ENCODE measurements around the gene AURKB. TPM values are rescaled to one million over a fixed set of nuclear protein-coding genes. Genes with fewer than 3 reads are reported as not detected.
A peak's percentile ranks its signal among the peaks of the same experiment; 100 is the strongest.

Gene AURKB
- total RNA-seq, 1 experiment from 2014 or later, result 167 TPM

- no peak overlapping the region for H2AFZ ChIP-seq
- no peak for DNase-seq
- H3K4me2 ChIP-seq, result peak overlapping the region; percentile 85
- 0 out of 2 replicates have a peak, but pooled peaks cover 6% of the 10 kb centered on the region for H3K79me2 ChIP-seq (ENCODE audit: low read depth)
- H3K36me3 ChIP-seq (ENCODE audit: low read depth), result no peaks in the 10 kb centered on the region
- no TSS peak for BruUV-seq (replicated peaks)
- peak overlapping the region; percentile 39; the same call in 1 of the 2 replicates for H3K27ac ChIP-seq
- peak overlapping the region; percentile 60 for H3K4me3 ChIP-seq
- no peaks in the 10 kb centered on the region for H3K9me2 ChIP-seq (ENCODE audit: insufficient read depth)
- H3K9me3 ChIP-seq (ENCODE audit: insufficient read depth, low read depth), result no peaks in the 10 kb centered on the region
- intact Hi-C loops (cut with micrococcal nuclease; ENCODE audit: unreplicated experiment), result loop anchor here (2.0 to 5.0 kb wide), 3 partner anchors 83 to 313 kb away; partner anchors contain the start of gene CHD3
- no peaks in the 10 kb centered on the region for H3K27me3 ChIP-seq (ENCODE audit: insufficient read depth, low read depth)
- H3K4me1 ChIP-seq (replicated peaks; ENCODE audit: insufficient read depth), result peaks cover 25% of the 10 kb centered on the region
- no peaks in the 10 kb centered on the region; the same call in 1 of the 2 replicates for H4K20me1 ChIP-seq (ENCODE audit: insufficient read depth)
- no peak for TF ChIP-seq CTCF (conservative IDR thresholded peaks at IDR 0.05)
- TF ChIP-seq EZH2 (IDR thresholded peaks at IDR 0.05; ENCODE audit: low read depth), result no peak
- ChIA-PET POLR2A (ENCODE audit: unreplicated experiment) (interaction anchor here (0.8 kb wide), 1 partner anchor 36 kb away, joined by 4 read pairs; no protein-coding TSS in a partner anchor), CTCF (no interaction called here)
- H3F3A ChIP-seq (ENCODE audit: insufficient read depth, low read depth), result peaks cover 22% of the 10 kb centered on the region; the same call in 1 of the 2 replicates
Measured at GRCh38 chr17:8155231-8155995, 55.0 kb downstream of the AURKB start.

Small RNAs within 50 kb of the gene (microRNA-seq; reads per million reads assigned to microRNA genes)
- 154 reads per million, percentile 55 among the genes with 10 or more reads in this experiment for gene MIR4521 (ENCODE audit: borderline number of aligned reads, borderline replicate concordance)

Other genes with a start within 250 kb of the AURKB start
- gene GUCY2D, start 208.0 kb downstream of the AURKB start, total RNA-seq (2021), result 0.79 TPM in 1 of 2 replicates, not detected in the other
- not detected in 2 replicates for gene ALOX15B, start 171.5 kb downstream of the AURKB start, total RNA-seq (2021)
- gene ALOX12B, start 122.9 kb downstream of the AURKB start, total RNA-seq (2021), result not detected in 2 replicates
- 0.70 and 1.4 TPM in 2 replicates for gene ALOXE3, start 92.1 kb downstream of the AURKB start, total RNA-seq (2021)
- 2.6 and 9.0 TPM in 2 replicates for gene HES7, start 86.5 kb downstream of the AURKB start, total RNA-seq (2021)
- gene PER1, start 58.2 kb downstream of the AURKB start, total RNA-seq (2021), result 60.2 and 78.7 TPM in 2 replicates
- 29.3 and 35.1 TPM in 2 replicates for gene VAMP2, start 47.6 kb downstream of the AURKB start, total RNA-seq (2021)
- gene TMEM107, start 34.2 kb downstream of the AURKB start, total RNA-seq (2021), result 58.5 and 59.1 TPM in 2 replicates
- 6.4 and 8.0 TPM in 2 replicates for gene BORCS6, start 20.4 kb downstream of the AURKB start, total RNA-seq (2021)
- gene CTC1, start 37.5 kb upstream of the AURKB start, total RNA-seq (2021), result 28.1 and 41.2 TPM in 2 replicates
- 54.5 and 68.2 TPM in 2 replicates for gene PFAS, start 38.7 kb upstream of the AURKB start, total RNA-seq (2021)
- 35.0 and 45.5 TPM in 2 replicates for gene RANGRF, start 78.1 kb upstream of the AURKB start, total RNA-seq (2021)
- 7.3 and 7.6 TPM in 2 replicates for gene SLC25A35, start 84.8 kb upstream of the AURKB start, total RNA-seq (2021)
- gene ARHGEF15, start 99.7 kb upstream of the AURKB start, total RNA-seq (2021), result not detected in 2 replicates
- gene ODF4, start 129.3 kb upstream of the AURKB start, total RNA-seq (2021), result not detected in 2 replicates
- 2,320 and 2,519 TPM in 2 replicates for gene RPL26, start 172.6 kb upstream of the AURKB start, total RNA-seq (2021)
- 0.45 and 0.79 TPM in 2 replicates for gene RNF222, start 187.3 kb upstream of the AURKB start, total RNA-seq (2021)
- 60.8 and 78.4 TPM in 2 replicates for gene NDEL1, start 225.3 kb upstream of the AURKB start, total RNA-seq (2021)